Parathyroid adenoma (tissue), 2 donors: ENCODE results near the gene C14orf132.

Source experiments
- H2AFZ ChIP-seq: fragments of 300-600 bp; sonication (generic); one replicate; pipeline ENCODE4 v1.7.0; 2017; ENCODE audit warnings: antibody characterized with exemption, mild to moderate bottlenecking
- H3K27ac ChIP-seq: fragments of 300-600 bp; sonication (generic); one replicate; pipeline ENCODE4 v1.7.0; 2017
- H3K27me3 ChIP-seq: fragments of 300-600 bp; sonication (generic); one replicate; pipeline ENCODE4 v1.7.0; 2017; ENCODE audit warnings: low read length; ENCODE audit not compliant: control insufficient read depth, insufficient read depth
- H3K36me3 ChIP-seq: fragments of 300-600 bp; sonication (generic); one replicate; pipeline ENCODE4 v1.7.0; 2017; ENCODE audit warnings: low read length; ENCODE audit not compliant: control insufficient read depth, insufficient read depth
- H3K4me1 ChIP-seq: fragments of 300-600 bp; sonication (generic); one replicate; pipeline ENCODE4 v1.7.0; 2017; ENCODE audit warnings: control low read depth
- H3K4me2 ChIP-seq: fragments of 300-600 bp; sonication (generic); one replicate; pipeline ENCODE4 v1.7.0; 2017; ENCODE audit warnings: low read length
- H3K4me3 ChIP-seq: fragments of 300-600 bp; sonication (generic); one replicate; pipeline ENCODE4 v1.7.0; 2017; ENCODE audit warnings: low read depth, low read length
- H3K79me2 ChIP-seq: fragments of 300-600 bp; sonication (generic); one replicate; pipeline ENCODE4 v1.7.0; 2017; ENCODE audit warnings: control low read depth
- H3K9ac ChIP-seq: fragments of 300-600 bp; sonication (generic); one replicate; pipeline ENCODE4 v1.7.0; 2017; ENCODE audit warnings: mild to moderate bottlenecking
- H3K9me3 ChIP-seq: fragments of 300-600 bp; sonication (generic); one replicate; pipeline ENCODE4 v1.7.0; 2017; ENCODE audit warnings: low read length; ENCODE audit not compliant: control insufficient read depth
- TF ChIP-seq, protein P1 (sequence below): fragments of 300-600 bp; sonication (generic); IDR thresholded peaks from one replicate; pipeline ENCODE4 v1.7.0; 2017; ENCODE audit warnings: antibody characterized with exemption, mild to moderate bottlenecking
- donor health status: primary hyperparathyroidism.

C14orf132 gene

DNA sequence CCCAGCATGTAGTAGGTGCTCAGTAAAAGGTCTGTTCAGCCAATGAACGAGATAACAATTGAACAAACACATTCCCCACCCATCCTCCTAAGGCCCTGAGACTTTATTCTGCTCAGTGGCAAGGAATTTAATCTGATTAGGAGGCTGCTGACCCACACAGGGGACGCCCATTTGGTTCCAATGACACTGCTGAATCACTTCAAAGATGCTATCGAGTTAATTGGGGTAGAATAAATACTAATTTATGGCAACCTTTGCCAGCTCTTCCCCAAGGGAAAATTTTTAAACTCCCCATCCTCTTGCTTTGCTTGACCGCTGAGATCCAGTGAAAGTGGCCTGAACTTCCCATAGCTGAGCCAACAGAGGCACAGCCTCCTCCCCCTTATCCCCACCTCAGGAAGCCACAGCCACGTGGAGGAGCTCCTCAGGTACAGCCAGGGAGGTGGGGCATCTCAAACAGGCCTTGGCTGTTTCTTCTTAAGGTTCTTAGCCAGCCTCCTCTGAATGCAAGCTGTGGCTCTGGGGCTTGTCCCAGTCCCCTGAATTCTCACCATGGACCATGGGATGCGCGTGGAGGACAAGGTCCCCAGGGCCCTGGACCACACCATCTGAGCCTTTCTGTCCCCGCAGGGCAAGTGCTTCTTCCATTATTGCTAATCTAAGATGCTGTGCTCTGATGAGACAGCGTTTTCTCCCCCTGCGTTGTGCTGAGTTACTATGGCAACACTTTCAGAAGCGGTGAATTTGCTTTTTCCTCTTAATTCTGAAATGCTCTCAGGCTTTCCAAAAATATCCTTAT, 26.7 kb downstream of the C14orf132 start:
- H3K79me2 ChIP-seq: no peaks in the 10 kb centered on the region
- H3K27me3 ChIP-seq: no peaks in the 10 kb centered on the region
- no peak overlapping the region for H3K4me3 ChIP-seq
- TF ChIP-seq, protein P1, sequence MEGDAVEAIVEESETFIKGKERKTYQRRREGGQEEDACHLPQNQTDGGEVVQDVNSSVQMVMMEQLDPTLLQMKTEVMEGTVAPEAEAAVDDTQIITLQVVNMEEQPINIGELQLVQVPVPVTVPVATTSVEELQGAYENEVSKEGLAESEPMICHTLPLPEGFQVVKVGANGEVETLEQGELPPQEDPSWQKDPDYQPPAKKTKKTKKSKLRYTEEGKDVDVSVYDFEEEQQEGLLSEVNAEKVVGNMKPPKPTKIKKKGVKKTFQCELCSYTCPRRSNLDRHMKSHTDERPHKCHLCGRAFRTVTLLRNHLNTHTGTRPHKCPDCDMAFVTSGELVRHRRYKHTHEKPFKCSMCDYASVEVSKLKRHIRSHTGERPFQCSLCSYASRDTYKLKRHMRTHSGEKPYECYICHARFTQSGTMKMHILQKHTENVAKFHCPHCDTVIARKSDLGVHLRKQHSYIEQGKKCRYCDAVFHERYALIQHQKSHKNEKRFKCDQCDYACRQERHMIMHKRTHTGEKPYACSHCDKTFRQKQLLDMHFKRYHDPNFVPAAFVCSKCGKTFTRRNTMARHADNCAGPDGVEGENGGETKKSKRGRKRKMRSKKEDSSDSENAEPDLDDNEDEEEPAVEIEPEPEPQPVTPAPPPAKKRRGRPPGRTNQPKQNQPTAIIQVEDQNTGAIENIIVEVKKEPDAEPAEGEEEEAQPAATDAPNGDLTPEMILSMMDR: no peak
- no peak overlapping the region for H3K9ac ChIP-seq
- H3K4me1 ChIP-seq: no peaks in the 10 kb centered on the region
- H3K36me3 ChIP-seq: no peaks in the 10 kb centered on the region
- H2AFZ ChIP-seq: no peak overlapping the region
- no peak overlapping the region for H3K27ac ChIP-seq
- no peak overlapping the region for H3K4me2 ChIP-seq
- H3K9me3 ChIP-seq: no peaks in the 10 kb centered on the region

DNA sequence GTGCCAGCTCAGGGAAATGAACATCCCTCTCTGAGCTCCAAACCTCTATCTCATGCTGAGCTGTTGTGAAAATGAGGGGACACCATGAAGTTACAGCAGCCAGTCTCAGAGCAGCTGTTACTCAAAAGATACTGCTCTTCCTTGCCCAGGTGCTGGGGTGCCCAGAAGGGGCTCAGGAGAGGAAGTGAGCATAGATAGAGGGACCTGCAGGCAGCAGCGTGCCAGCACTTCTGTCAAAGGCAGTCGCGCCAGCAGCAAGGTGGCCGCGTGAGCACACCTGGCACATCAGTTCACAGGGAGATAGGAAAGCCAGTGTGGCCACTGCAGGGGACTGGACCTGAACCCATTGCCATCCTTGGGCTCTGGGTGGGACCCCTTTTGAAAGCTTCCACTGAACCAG, 27.8 kb downstream of the C14orf132 start:
- H3K36me3 ChIP-seq: no peaks in the 10 kb centered on the region
- no peaks in the 10 kb centered on the region for H3K9me3 ChIP-seq
- H3K4me1 ChIP-seq: no peaks in the 10 kb centered on the region
- H3K27me3 ChIP-seq: no peaks in the 10 kb centered on the region
- H3K4me3 ChIP-seq: no peak overlapping the region
- H3K79me2 ChIP-seq: no peaks in the 10 kb centered on the region
- no peak overlapping the region for H3K4me2 ChIP-seq
- TF ChIP-seq, protein P1: no peak
- no peak overlapping the region for H3K9ac ChIP-seq
- H3K27ac ChIP-seq: no peak overlapping the region
- H2AFZ ChIP-seq: no peak overlapping the region

DNA sequence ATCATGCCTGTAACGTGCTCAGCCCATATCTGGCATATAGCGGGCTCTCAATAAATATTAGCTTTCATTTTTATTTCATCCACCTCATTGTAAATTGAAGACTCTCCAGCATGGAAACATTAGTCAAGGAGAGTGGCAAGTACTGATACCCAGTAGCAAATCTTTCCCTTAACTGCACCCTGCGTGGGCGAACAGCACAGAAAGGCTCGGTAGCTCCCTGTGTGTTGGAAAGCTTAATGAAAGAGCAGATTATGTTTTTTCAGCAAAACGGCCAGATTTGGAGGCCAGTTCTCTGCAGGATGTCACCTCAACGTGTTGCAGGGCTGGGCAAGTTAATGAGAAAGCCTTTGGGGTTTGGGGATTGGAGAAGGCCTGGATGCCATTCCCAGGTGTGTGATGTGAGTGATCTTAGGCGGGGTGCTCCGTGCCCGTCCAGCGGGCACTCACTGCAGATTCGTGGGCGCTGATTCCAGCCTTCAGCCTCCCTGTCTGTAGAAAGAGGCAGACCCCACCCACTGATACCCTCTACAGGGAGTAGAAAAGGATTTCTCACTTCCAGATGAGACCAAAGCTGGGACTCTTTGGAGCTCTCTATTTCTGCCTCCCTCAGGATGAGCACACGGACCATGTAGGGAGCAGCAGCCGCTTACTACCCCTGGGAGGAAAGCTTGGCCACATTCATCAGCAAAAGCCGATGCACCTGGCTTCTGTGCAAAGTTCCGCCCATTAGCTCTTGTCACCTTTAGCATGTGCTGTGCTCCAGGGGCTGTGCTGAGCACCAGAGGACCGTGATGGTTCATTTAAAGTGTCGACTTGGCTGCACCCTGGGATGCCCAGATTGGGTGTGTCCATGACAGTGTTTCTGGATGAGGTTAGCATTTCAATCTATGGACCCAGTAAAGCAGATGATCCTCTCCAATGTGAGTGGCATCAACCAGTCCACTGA, 29.1 kb downstream of the C14orf132 start:
- H3K4me2 ChIP-seq: no peak overlapping the region
- TF ChIP-seq, protein P1: no peak
- no peaks in the 10 kb centered on the region for H3K36me3 ChIP-seq
- H3K4me1 ChIP-seq: no peaks in the 10 kb centered on the region
- no peak overlapping the region for H3K27ac ChIP-seq
- no peaks in the 10 kb centered on the region for H3K9me3 ChIP-seq
- H3K79me2 ChIP-seq: no peaks in the 10 kb centered on the region
- no peak overlapping the region for H3K4me3 ChIP-seq
- H2AFZ ChIP-seq: no peak overlapping the region
- H3K9ac ChIP-seq: no peak overlapping the region
- H3K27me3 ChIP-seq: no peaks in the 10 kb centered on the region

DNA sequence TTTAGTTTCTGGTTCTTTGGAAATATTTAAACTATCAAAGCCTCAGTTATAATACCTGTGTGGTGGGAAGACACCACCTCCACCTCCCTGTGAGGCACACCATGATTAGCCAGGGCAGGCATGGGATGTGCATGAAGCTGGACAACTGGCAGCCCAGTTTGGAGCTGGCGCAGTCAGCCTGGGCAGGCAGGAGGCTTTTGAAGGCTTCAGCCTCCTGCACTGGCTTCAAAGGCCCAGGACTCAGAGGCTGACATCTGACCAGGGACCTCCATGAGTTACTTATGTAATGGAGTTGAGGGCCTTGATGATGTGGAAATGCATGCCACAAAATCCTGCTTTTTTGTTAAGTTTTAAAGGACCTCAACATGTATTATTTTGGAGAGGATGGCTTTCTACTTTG, 30.3 kb downstream of the C14orf132 start:
- Histone ChIP-seq H3K27me3 (no peaks in the 10 kb centered on the region), H3K4me2 (no peak overlapping the region), H3K36me3 (no peaks in the 10 kb centered on the region), H3K4me3 (no peak overlapping the region), H2AFZ (no peak overlapping the region), H3K9ac (no peak overlapping the region), H3K4me1 (no peaks in the 10 kb centered on the region), H3K9me3 (no peaks in the 10 kb centered on the region), H3K27ac (no peak overlapping the region), H3K79me2 (no peaks in the 10 kb centered on the region)
- TF ChIP-seq, protein P1: no peak
